Adrenal gland (tissue), 12 donors: ENCODE data around the gene ARPC2. TPM values are rescaled to one million over a fixed set of nuclear protein-coding genes. Genes with fewer than 3 reads are reported as not detected.

Experiments
- DNase-seq, 7 donors: peaks; one replicate each; pipeline ENCODE4 v3.0.0-alpha.2; 2019 to 2020
- H3K27ac ChIP-seq, 5 donors: fragments of 200-600 bp; sonication (generic) in 4 of 5; 1 replicate in 3 of 5; 2 replicates in 2 of 5; pipeline versions ENCODE4 v1.5.1 to v1.8.0; 2016 to 2020; ENCODE audit warnings: mild to moderate bottlenecking in 1 of 5
- H3K27me3 ChIP-seq: fragments of 200-600 bp; 2 replicates; pipeline ENCODE4 v1.8.0; 2021
- H3K36me3 ChIP-seq, 2 donors: fragments of 200-600 bp; replicated peaks in 1 of 2; 1 replicate in 1 of 2; 2 replicates in 1 of 2; pipeline versions ENCODE4 v1.5.1 to v1.8.0; 2018 to 2022
- H3K4me1 ChIP-seq, 2 donors: fragments of 200-600 bp; replicated peaks in 1 of 2; 1 replicate in 1 of 2; 2 replicates in 1 of 2; pipeline versions ENCODE4 v1.5.1 to v1.8.0; 2018 to 2021
- H3K4me3 ChIP-seq, 4 donors: fragments of 200-600 bp; sonication (generic) in 3 of 4; one replicate each; pipeline ENCODE4 v1.5.1; 2016 to 2018
- H3K9me3 ChIP-seq, 3 donors: fragments of 200-600 bp; sonication (generic) in 1 of 3; replicated peaks in 1 of 3; 1 replicate in 2 of 3; 2 replicates in 1 of 3; pipeline versions ENCODE4 v1.5.1 to v1.8.0; 2016 to 2021
- CTCF ChIP-seq, 6 experiments: fragments of 450-650 bp in 4 of 6; fragments of 200-600 bp in 2 of 6; sonication (generic) in 1 of 6; IDR thresholded peaks; 1 replicate in 5 of 6; 2 replicates in 1 of 6; pipeline versions ENCODE4 v1.5.1 to v1.8.0; 2016 to 2021; ENCODE audit warnings: antibody characterized with exemption in 6 of 6, mild to moderate bottlenecking in 2 of 6, moderate library complexity in 1 of 6
- POLR2A ChIP-seq, 2 donors: fragments of 450-650 bp; IDR thresholded peaks; one replicate each; pipeline ENCODE4 v1.6.1; 2017; ENCODE audit warnings: antibody characterized with exemption in 2 of 2, mild to moderate bottlenecking in 2 of 2, moderate library complexity in 1 of 2
- WGBS, 4 donors: extraction: QIAGEN DNeasy Blood & Tissue Kit in 2 of 4; methylation state at CpG; one replicate each; pipeline versions ENCODE4 v1.1.5 to v1.1.7; 2013 to 2017; 5-methylcytosine and 5-hydroxymethylcytosine counted together
- intact Hi-C, 2 donors: fragments of 100-400 bp; cut with DNase I; formaldehyde crosslinking; loops; one replicate each; pipeline versions ENCODE4 v1.14.1 to v1.15.0; 2022 to 2023
- polyA plus RNA-seq, 3 donors: library from polyadenylated mRNA; stranded (reverse); fragments of 200-250 nt in 2 of 3; fragments of 350-450 nt in 1 of 3; fragmentation: Illumina TruSeq in 1 of 3; extraction: RNeasy Lipid Tissue Mini Kit (QIAGEN cat#74804) in 1 of 3; gene quantifications; one replicate each; pipeline ENCODE4 v1.2.3, GENCODE V29; 2013 to 2014
- total RNA-seq, 9 donors: library from RNA; depleted of rRNA in 4 of 9; stranded (reverse); fragments of >200 nt in 4 of 9; fragments of 120-200 nt in 1 of 9; fragmentation: NEBNext Ultra II Directional in 1 of 9; extraction: Animal tissue kit (Norgen Biotek cat#: 25700) in 1 of 9; gene quantifications; one replicate each; pipeline versions ENCODE4 v1.1.0 to v1.2.4, GENCODE V29; 2013 to 2023
- donor health status: healthy with polysubstance abuse.
- donor health status: Bipolar disorder and iron deficiency.
- donor health status: DM: yes; HTN: yes; CAD: no.
- donor health status: DM: no; HTN: no; CAD: no.
- donor health status: DM: no; HTN: no; CAD: no.
- donor health status: DM: yes; HTN: yes; CAD: no.

Gene ARPC2
- total and polyA plus RNA-seq, 12 donors, result 93.5 to 284 (median 180) TPM

GRCh38 chr2:218277921-218278320 is 60.9 kb downstream of the ARPC2 start:
- Histone ChIP-seq H3K4me1 (peaks cover 20% of the 10 kb centered on the region in 2 donors), H3K27ac (no peak overlapping the region)
- intact Hi-C loops, result no loop called here

GRCh38 chr2:218278531-218279360 is 61.8 kb downstream of the ARPC2 start:
- peaks cover 0 to 91% of the 10 kb centered on the region in 2 donors for H3K36me3 ChIP-seq
- WGBS, 4 donors, result 80 to 87% (median 85%) methylated on average over 3 to 16 of the region's 16 CpGs
- intact Hi-C loops, result no loop called here
- no peak overlapping the region for H3K4me3 ChIP-seq
- DNase-seq, result no peak
- H3K27ac ChIP-seq, result peak overlapping the region in 1 of 5 donors; percentile 11
- H3K4me1 ChIP-seq, result peaks cover 24 to 26% of the 10 kb centered on the region in 2 donors
- TF ChIP-seq POLR2A (IDR thresholded peaks at IDR 0.05) (no peak), CTCF (IDR thresholded peaks at IDR 0.05) (no peak)
- H3K9me3 ChIP-seq, result no peaks in the 10 kb centered on the region
- no peaks in the 10 kb centered on the region for H3K27me3 ChIP-seq

More at GRCh38 chr2:218277921-218278320, 60.9 kb downstream of the ARPC2 start:
- Histone ChIP-seq H3K9me3 (no peaks in the 10 kb centered on the region), H3K36me3 (peaks cover 0 to 92% of the 10 kb centered on the region in 2 donors), H3K4me3 (no peak overlapping the region), H3K27me3 (no peaks in the 10 kb centered on the region)
- DNase-seq, result no peak
- 69 to 82% (median 77%) methylated on average over 7 of the region's 7 CpGs for WGBS, 4 donors
- no peak for TF ChIP-seq CTCF (IDR thresholded peaks at IDR 0.05)
- no peak for TF ChIP-seq POLR2A (IDR thresholded peaks at IDR 0.05)

GRCh38 chr2:218280260-218280870 is 63.4 kb downstream of the ARPC2 start:
- 90 to 91% (median 90%) methylated on average over 13 to 14 of the region's 14 CpGs for WGBS, 4 donors
- Histone ChIP-seq H3K27ac (peak overlapping the region in 1 of 5 donors; percentile 21), H3K4me3 (no peak overlapping the region), H3K27me3 (no peaks in the 10 kb centered on the region), H3K36me3 (peaks cover 0 to 75% of the 10 kb centered on the region in 2 donors), H3K4me1 (peaks cover 39 to 42% of the 10 kb centered on the region in 2 donors), H3K9me3 (no peaks in the 10 kb centered on the region)
- no peak for TF ChIP-seq CTCF (IDR thresholded peaks at IDR 0.05)
- TF ChIP-seq POLR2A (IDR thresholded peaks at IDR 0.05), result no peak
- intact Hi-C loops, result no loop called here
- no peak for DNase-seq

- TF ChIP-seq POLR2A (IDR thresholded peaks at IDR 0.05) (peak in 1 of 2 donors; percentile 8), CTCF (IDR thresholded peaks at IDR 0.05) (no peak)
- Histone ChIP-seq H3K9me3 (no peaks in the 10 kb centered on the region), H3K4me3 (no peak overlapping the region), H3K27me3 (no peaks in the 10 kb centered on the region), H3K27ac (peak overlapping the region; percentile 21 to 97 (median 90)), H3K36me3 (peaks cover 0 to 64% of the 10 kb centered on the region in 2 donors), H3K4me1 (peaks cover 50 to 53% of the 10 kb centered on the region in 2 donors)
- WGBS, 4 donors, result 24 to 52% (median 33%) methylated on average over 3 of the region's 3 CpGs
- DNase-seq, result peak; percentile 63 to 90 (median 85)
- intact Hi-C loops, result no loop called here
Measured at GRCh38 chr2:218281449-218281848, 64.5 kb downstream of the ARPC2 start.
